GM12891 (cell line): Measurements from ENCODE around the gene KRT222.

Source experiments
- DNase-seq: peaks from one replicate; pipeline ENCODE4 v3.0.0; 2011; ENCODE audit warnings: low spot score; ENCODE audit not compliant: insufficient read length
- FAIRE-seq: peaks from 2 replicates; lab custom pipeline; 2011; peaks lifted over from hg19 to GRCh38; lab: Jason Lieb, UNC
- PAX5 ChIP-seq: IDR thresholded peaks from 2 replicates; pipeline ENCODE4 v1.6.1; 2011; ENCODE audit warnings: low read length, moderate library complexity, mild to moderate bottlenecking; ENCODE audit not compliant: insufficient read depth, severe bottlenecking
- POLR2A ChIP-seq: IDR thresholded peaks from 2 replicates; pipeline ENCODE4 v1.6.1; 2011; ENCODE audit warnings: low read depth, low read length, control low read depth
- POLR2AphosphoS5 ChIP-seq: IDR thresholded peaks from 2 replicates; pipeline ENCODE4 v1.6.1; 2011; ENCODE audit warnings: low read depth, low read length, control low read depth
- POU2F2 ChIP-seq: IDR thresholded peaks from 2 replicates; pipeline ENCODE4 v1.6.1; 2011; ENCODE audit warnings: low read depth, mild to moderate bottlenecking, control low read depth, low read length, moderate library complexity
- SPI1 ChIP-seq: IDR thresholded peaks from 2 replicates; pipeline ENCODE4 v1.6.1; 2011; ENCODE audit warnings: low read depth, low read length, control low read depth
- TAF1 ChIP-seq: IDR thresholded peaks from 2 replicates; pipeline ENCODE4 v1.6.1; 2011; ENCODE audit warnings: low read depth, low read length, control low read depth

The KRT222 gene

DNA sequence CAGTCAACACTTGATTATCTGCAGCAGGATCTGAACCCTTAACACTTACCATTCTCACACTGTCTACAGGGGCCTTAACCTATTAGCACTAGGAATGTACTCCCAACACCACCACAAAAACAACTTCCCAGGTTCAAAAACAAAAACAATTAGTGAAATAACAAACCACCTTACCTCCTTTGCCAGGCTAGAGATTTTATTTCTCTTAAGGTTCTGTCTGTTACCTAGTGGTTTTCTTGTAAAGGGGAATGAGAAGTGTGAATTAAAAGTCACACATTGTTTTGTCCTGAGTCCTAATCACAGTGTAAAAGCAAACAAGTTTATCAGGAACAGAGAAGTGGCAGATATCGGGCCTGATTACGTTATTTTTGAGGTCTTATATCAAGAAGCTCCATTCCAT lies 27.0 kb downstream of the KRT222 start:
- FAIRE-seq (no peak), DNase-seq (no peak)
- TF ChIP-seq POLR2A (no peak), POU2F2 (no peak), TAF1 (no peak), SPI1 (no peak), PAX5 (no peak), POLR2AphosphoS5 (no peak)

DNA sequence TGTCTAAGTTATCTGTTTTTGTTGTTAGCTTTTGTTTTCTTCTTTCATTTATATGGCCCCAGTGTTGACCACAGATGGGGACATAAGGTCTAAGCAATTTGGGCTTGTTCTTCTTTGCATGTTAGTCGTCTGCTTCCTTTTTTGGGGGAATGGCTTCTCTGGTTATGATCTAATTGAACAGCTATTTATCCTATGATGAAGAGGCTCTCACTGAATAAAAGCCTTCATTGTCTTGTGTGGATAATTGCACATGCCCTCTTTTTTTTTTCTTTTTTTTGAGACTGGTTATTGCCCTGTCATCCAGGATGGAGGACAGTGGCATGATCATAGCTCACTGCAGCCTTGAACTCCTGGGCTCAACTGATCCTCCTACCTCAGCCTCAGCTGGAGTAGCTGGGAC lies 31.1 kb downstream of the KRT222 start:
- TF ChIP-seq POLR2AphosphoS5 (no peak), POLR2A (no peak), PAX5 (no peak), SPI1 (no peak), POU2F2 (no peak), TAF1 (no peak)
- DNase-seq (no peak), FAIRE-seq (no peak)

GRCh38 chr17:40632216-40632615 lies 32.8 kb downstream of the KRT222 start:
- no peak for DNase-seq
- no peak for TF ChIP-seq SPI1
- TF ChIP-seq PAX5: no peak
- TF ChIP-seq POLR2AphosphoS5: no peak
- no peak for FAIRE-seq

DNA sequence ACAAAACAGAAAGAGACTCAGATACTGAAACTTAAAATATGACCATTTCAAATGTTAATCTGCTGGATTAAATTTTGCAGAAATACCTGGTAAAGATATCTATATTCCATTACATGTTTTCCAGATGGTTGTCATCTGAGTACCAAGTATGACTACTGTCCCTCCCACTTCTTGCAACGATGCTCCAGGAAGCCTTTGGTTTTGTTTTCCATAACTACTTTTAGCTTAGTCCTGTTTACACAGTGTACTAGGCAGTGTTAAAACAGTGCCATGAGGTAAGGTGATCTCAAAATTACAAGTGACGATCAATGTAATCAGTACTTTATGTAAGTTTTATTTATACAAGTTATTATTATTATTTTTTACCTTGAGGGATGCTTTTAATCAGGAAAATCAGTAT lies 35.1 kb downstream of the KRT222 start:
- no peak for TF ChIP-seq POU2F2
- TF ChIP-seq POLR2AphosphoS5: no peak
- no peak for TF ChIP-seq TAF1
- no peak for TF ChIP-seq SPI1
- TF ChIP-seq POLR2A: no peak
- no peak for TF ChIP-seq PAX5
- FAIRE-seq (no peak), DNase-seq (no peak)

- no peak for DNase-seq
- FAIRE-seq: peak; percentile 77
- no peak for TF ChIP-seq POLR2A
- no peak for TF ChIP-seq PAX5
- no peak for TF ChIP-seq SPI1
- no peak for TF ChIP-seq POU2F2
- TF ChIP-seq TAF1: no peak
- TF ChIP-seq POLR2AphosphoS5: no peak
Observed at GRCh38 chr17:40625311-40625710, 39.7 kb downstream of the KRT222 start.

- TF ChIP-seq POLR2AphosphoS5 (no peak), POU2F2 (peak; percentile 63; the same call in 1 of the 2 replicates), POLR2A (peak; percentile 55)
- peak; percentile 81 for FAIRE-seq
- DNase-seq: no peak
Observed at GRCh38 chr17:40623419-40624210, 41.4 kb downstream of the KRT222 start.

GRCh38 chr17:40622509-40622928 lies 42.5 kb downstream of the KRT222 start:
- FAIRE-seq: peak; percentile 38
- TF ChIP-seq POLR2AphosphoS5 (no peak), TAF1 (no peak)
- no peak for DNase-seq

DNA sequence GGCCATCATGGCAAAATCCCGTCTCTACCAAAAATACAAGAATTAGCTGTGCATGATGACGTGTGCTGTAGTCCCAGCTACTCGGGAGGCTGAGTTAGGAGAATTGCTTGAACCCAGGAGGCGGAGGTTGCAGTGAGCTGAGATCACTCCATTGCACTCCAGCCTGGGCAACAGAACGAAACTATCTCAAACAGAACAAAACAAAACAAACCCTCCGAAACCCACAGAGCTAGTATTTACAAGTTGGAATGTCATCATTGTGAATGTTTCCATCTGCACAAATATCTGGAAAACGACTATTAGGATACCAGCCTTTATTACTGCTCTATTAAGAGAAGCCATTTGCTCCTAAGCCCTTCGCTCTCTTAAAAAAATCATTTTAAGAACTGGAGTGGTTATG lies 43.4 kb downstream of the KRT222 start:
- no peak for DNase-seq
- no peak for FAIRE-seq
- TF ChIP-seq POLR2A: no peak
- no peak for TF ChIP-seq TAF1
- TF ChIP-seq SPI1: no peak
- no peak for TF ChIP-seq PAX5
- no peak for TF ChIP-seq POU2F2
- no peak for TF ChIP-seq POLR2AphosphoS5

DNA sequence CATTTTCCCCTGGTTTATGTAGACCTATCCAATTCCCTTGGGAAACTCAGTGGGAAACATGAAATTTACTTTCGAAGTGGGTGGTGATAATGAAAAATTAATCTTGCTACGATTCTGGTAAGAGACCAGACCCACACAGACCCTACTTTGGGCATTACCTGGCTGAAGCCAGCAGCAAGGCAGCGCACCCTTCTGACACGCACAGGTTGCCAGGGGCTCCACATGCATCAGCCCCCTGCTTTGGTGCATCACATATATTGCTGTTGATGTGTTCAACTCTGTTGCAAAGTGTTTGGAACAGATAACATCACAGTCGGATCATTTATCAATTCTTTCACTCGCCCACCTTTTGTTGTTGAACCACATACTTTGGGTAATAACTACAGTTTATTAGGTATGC lies 44.0 kb downstream of the KRT222 start:
- DNase-seq (no peak), FAIRE-seq (no peak)
- TF ChIP-seq TAF1: no peak
- no peak for TF ChIP-seq POLR2A
- no peak for TF ChIP-seq PAX5
- no peak for TF ChIP-seq POLR2AphosphoS5
- TF ChIP-seq POU2F2: no peak
- TF ChIP-seq SPI1: no peak
